Gastroesophageal sphincter (tissue), 3 donors: ENCODE results near the gene SNX25.

Experiments
- EP300 ChIP-seq: sonication (generic); formaldehyde crosslinking; IDR thresholded peaks from one replicate; pipeline ENCODE4 v1.6.1; 2017; ENCODE audit warnings: antibody characterized with exemption, mild to moderate bottlenecking
- POLR2A ChIP-seq, 2 donors: fragments of 450-650 bp; IDR thresholded peaks; one replicate each; pipeline ENCODE4 v1.6.1; 2017; ENCODE audit warnings: antibody characterized with exemption in 2 of 2, mild to moderate bottlenecking in 2 of 2, moderate library complexity in 1 of 2
- POLR2AphosphoS5 ChIP-seq: sonication (generic); formaldehyde crosslinking; IDR thresholded peaks from one replicate; pipeline ENCODE4 v1.6.1; 2017; ENCODE audit warnings: antibody characterized with exemption
- TF ChIP-seq, protein P1 (sequence below), 4 experiments: fragments of 200-600 bp in 2 of 4; fragments of 450-650 bp in 2 of 4; sonication (generic) in 1 of 4; IDR thresholded peaks; one replicate each; pipeline ENCODE4 v1.5.1; 2017 to 2019; ENCODE audit warnings: antibody characterized with exemption in 4 of 4, mild to moderate bottlenecking in 2 of 4, moderate library complexity in 2 of 4

DNA sequence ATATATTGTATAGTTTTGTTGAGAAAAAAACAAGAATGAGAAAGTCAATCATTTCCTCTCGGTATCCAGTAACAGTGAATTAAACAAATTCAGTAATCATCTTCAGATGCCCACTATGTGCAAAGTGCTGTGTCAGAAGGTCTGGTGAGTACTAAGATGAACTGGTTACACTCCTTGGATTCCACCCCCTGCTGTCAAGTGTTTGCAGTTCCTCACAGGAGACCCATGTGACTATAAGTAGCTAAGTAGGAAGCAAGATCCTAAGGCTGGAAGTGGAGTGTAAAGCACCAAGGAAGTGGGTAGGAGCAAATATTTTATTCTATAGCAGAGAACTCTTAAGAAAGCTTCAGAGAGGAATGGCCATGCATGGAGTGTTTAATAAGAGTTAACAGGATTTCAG lies 73.6 kb downstream of the SNX25 start:
- TF ChIP-seq POLR2AphosphoS5 (no peak), EP300 (no peak), POLR2A (IDR thresholded peaks at IDR 0.05) (no peak)
- TF ChIP-seq, protein P1, sequence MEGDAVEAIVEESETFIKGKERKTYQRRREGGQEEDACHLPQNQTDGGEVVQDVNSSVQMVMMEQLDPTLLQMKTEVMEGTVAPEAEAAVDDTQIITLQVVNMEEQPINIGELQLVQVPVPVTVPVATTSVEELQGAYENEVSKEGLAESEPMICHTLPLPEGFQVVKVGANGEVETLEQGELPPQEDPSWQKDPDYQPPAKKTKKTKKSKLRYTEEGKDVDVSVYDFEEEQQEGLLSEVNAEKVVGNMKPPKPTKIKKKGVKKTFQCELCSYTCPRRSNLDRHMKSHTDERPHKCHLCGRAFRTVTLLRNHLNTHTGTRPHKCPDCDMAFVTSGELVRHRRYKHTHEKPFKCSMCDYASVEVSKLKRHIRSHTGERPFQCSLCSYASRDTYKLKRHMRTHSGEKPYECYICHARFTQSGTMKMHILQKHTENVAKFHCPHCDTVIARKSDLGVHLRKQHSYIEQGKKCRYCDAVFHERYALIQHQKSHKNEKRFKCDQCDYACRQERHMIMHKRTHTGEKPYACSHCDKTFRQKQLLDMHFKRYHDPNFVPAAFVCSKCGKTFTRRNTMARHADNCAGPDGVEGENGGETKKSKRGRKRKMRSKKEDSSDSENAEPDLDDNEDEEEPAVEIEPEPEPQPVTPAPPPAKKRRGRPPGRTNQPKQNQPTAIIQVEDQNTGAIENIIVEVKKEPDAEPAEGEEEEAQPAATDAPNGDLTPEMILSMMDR (IDR thresholded peaks at IDR 0.05): no peak
